SK-N-SH treated with all-trans-retinoic acid at 6 μM for 48 hours (cell line): ENCODE data around the gene ZFAND3.

ENCODE experiments used
- ATAC-seq: fragments of 200-7000 bp; cut with Tn5 transposase; 3 replicates; pipeline ENCODE4 v1.9.1; 2020; ENCODE audit warnings: mild to moderate bottlenecking, moderate library complexity
- ARNTL ChIP-seq: fragments of 450-650 bp; formaldehyde crosslinking; IDR thresholded peaks from 2 replicates; pipeline ENCODE4 v1.5.0; 2020; ENCODE audit warnings: low read depth, mild to moderate bottlenecking, moderate library complexity, borderline replicate concordance
- BACH2 ChIP-seq: fragments of 250-450 bp; sonication (Bioruptor Pico); IDR thresholded peaks from 2 replicates; pipeline ENCODE4 v1.9.0; 2021; ENCODE audit warnings: mild to moderate bottlenecking, borderline replicate concordance
- CREB5 ChIP-seq: fragments of 250-450 bp; sonication (Bioruptor Pico); IDR thresholded peaks from 2 replicates; pipeline ENCODE4 v1.5.1; 2020; ENCODE audit warnings: low read depth, mild to moderate bottlenecking, moderate library complexity
- CSDC2 ChIP-seq: fragments of 250-450 bp; sonication (Bioruptor Pico); IDR thresholded peaks from 2 replicates; pipeline ENCODE4 v1.5.0; 2020; ENCODE audit warnings: mild to moderate bottlenecking, moderate library complexity
- ESRRG ChIP-seq: fragments of 250-450 bp; sonication (Bioruptor Pico); IDR thresholded peaks from 2 replicates; pipeline ENCODE4 v1.6.1; 2021; ENCODE audit warnings: mild to moderate bottlenecking
- GLIS3 ChIP-seq: fragments of 250-450 bp; sonication (Bioruptor Pico); IDR thresholded peaks from 2 replicates; pipeline ENCODE4 v1.5.0; 2020; ENCODE audit warnings: mild to moderate bottlenecking, moderate library complexity
- ISL1 ChIP-seq: fragments of 250-450 bp; sonication (Bioruptor Pico); IDR thresholded peaks from 2 replicates; pipeline ENCODE4 v2.1.2; 2022; ENCODE audit warnings: mild to moderate bottlenecking, moderate library complexity
- OSR1 ChIP-seq: fragments of 250-450 bp; sonication (Bioruptor Pico); IDR thresholded peaks from 2 replicates; pipeline ENCODE4 v1.8.0; 2022; ENCODE audit warnings: moderate library complexity, mild to moderate bottlenecking, inconsistent platforms
- POU6F1 ChIP-seq: fragments of 250-450 bp; sonication (Bioruptor Pico); IDR thresholded peaks from 2 replicates; pipeline ENCODE4 v1.8.0; 2021; ENCODE audit warnings: low read depth, mild to moderate bottlenecking, moderate library complexity, borderline replicate concordance
- RARB ChIP-seq: fragments of 250-450 bp; sonication (Bioruptor Pico); IDR thresholded peaks from 2 replicates; pipeline ENCODE4 v1.8.0; 2021; ENCODE audit warnings: mild to moderate bottlenecking, moderate library complexity
- SNAI2 ChIP-seq: fragments of 250-450 bp; sonication (Bioruptor Pico); IDR thresholded peaks from 2 replicates; pipeline ENCODE4 v1.5.0; 2020; ENCODE audit warnings: mild to moderate bottlenecking, moderate library complexity
- TCF4 ChIP-seq: fragments of 250-450 bp; sonication (Bioruptor Pico); IDR thresholded peaks from 2 replicates; pipeline ENCODE4 v1.8.0; 2021; ENCODE audit warnings: mild to moderate bottlenecking, moderate library complexity, borderline replicate concordance
- TOX ChIP-seq: fragments of 250-450 bp; sonication (Bioruptor Pico); IDR thresholded peaks from 2 replicates; pipeline ENCODE4 v1.8.0; 2021; ENCODE audit warnings: mild to moderate bottlenecking, moderate library complexity, borderline replicate concordance
- TSHZ2 ChIP-seq: fragments of 250-450 bp; sonication (Bioruptor Pico); IDR thresholded peaks from 2 replicates; pipeline ENCODE4 v1.5.0; 2020; ENCODE audit warnings: mild to moderate bottlenecking, moderate library complexity
- ZC3H10 ChIP-seq: fragments of 250-450 bp; sonication (Bioruptor Pico); IDR thresholded peaks from 2 replicates; pipeline ENCODE4 v1.5.1; 2021; ENCODE audit warnings: mild to moderate bottlenecking, moderate library complexity
- ZFP30 ChIP-seq: fragments of 450-650 bp; formaldehyde crosslinking; IDR thresholded peaks from 2 replicates; pipeline ENCODE4 v1.5.0; 2022; ENCODE audit warnings: mild to moderate bottlenecking, moderate library complexity
- ZNF565 ChIP-seq: fragments of 450-650 bp; formaldehyde crosslinking; conservative IDR thresholded peaks from 2 replicates; pipeline ENCODE4 v1.5.0; 2020; ENCODE audit warnings: low read depth, mild to moderate bottlenecking, moderate library complexity
- ZNF70 ChIP-seq: fragments of 450-650 bp; formaldehyde crosslinking; IDR thresholded peaks from 2 replicates; pipeline ENCODE4 v1.5.0; 2020; ENCODE audit warnings: mild to moderate bottlenecking, moderate library complexity
- TF ChIP-seq, protein P1 (sequence below): fragments of 250-450 bp; sonication (Bioruptor Pico); IDR thresholded peaks from 2 replicates; pipeline ENCODE4 v1.8.0; 2020; ENCODE audit warnings: mild to moderate bottlenecking, moderate library complexity, borderline replicate concordance

Gene ZFAND3

DNA sequence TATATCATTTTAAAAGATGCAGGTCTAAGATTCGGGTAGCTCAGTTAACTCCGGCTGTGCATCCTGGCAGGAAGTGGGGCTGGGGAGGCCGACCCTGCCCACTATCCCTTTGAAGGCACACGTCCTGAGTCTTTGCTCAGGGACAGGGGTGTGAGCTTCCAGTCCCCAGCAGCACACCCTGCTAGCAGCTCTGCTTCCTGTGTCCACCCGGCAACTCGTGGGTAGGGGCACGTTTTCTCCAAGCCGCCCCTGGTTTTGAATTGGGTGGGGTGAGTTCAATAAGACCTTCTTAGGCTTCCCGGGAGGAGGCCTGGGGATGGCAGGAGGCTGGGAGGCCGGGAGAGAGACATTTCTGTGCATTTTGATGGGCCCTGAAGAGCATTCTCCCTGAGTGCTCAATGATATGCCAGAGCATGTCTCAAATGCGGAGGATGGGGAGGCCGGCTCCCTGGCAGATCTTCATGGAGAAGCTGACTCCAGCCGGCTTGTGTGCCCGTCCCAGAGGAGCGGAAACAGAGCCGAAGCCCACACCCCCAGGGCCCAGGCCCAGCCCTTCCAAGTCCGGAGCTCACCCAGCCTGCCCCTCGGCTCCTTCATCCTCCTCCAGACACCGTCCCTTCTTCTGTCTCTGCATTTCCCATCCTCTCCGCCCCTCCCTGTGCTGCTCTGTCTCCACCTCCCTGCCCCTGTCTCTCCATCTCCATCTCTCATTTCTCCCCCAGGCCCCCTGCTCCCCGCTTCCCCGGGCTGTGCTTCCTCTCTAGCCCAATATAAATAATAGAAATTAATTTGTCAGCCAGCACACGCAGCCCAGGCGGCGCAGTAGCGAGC is 36.3 kb upstream of the ZFAND3 start:
- ATAC-seq: no peak
- TF ChIP-seq ZNF565 (no peak), ISL1 (CRISPR knock-in tag) (no peak), ESRRG (CRISPR knock-in tag) (no peak), OSR1 (CRISPR knock-in tag) (no peak), GLIS3 (CRISPR knock-in tag) (no peak), TSHZ2 (no peak), TCF4 (CRISPR knock-in tag) (no peak), ARNTL (CRISPR knock-in tag) (no peak)

DNA sequence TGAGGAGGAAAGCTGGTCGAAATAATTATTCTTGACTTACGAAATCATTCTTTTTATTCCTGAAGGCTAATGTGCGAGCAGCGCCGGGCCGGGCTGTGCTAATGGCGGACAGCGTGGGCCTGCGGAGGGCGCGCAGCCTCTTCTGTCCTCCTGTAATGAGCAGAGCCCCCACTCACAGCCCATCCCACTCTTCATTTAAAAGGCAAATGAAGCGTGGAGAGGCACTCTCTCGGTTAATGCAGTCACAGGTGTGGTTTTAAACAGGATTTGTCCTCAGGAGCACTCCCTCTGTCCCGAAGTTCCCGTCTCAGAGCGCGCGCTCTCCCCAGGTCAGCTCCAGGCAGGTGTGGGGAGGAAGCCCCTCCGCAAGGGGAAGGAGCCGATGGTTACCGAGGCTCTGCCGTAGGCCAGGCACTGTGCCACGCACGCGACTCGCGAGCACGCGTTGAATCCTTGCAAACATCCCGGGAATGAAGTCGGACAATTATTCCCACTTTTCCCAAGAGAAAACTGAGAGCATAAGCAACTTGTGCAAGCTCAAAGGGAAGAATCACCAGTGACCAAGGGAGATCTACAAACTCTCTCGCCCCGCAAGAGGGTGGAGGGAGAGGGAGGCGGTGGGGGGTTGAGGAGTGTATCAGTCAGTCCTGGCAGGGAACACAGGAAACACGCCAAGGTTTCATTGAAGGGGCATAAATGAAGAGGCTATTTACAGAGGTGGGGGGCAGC is 35.5 kb upstream of the ZFAND3 start:
- ATAC-seq: no peak
- no peak for TF ChIP-seq ISL1 (CRISPR knock-in tag)
- no peak for TF ChIP-seq RARB (CRISPR knock-in tag)
- TF ChIP-seq POU6F1 (CRISPR knock-in tag): no peak
- no peak for TF ChIP-seq CSDC2 (CRISPR knock-in tag)
- TF ChIP-seq, all 23 proteins: peak for 0

DNA sequence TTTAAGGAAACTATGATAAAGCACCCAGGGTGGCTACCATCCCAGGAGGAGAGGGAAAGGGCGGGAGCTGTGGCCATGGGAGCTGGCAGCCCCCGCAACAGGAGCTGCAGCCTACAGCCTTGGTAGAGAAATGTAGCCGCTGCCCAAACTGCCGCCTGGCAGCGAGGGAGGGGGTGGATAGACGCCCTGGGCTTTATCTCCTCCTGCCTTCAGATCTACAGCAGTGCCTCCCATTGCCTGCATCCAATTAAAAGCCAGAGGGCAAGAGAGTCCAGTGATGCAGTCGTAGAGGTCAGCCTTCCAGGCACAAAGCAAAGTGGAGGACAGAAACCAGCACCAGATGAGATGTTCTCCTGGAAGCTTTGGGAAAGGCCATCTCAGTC is 35.0 kb upstream of the ZFAND3 start:
- TF ChIP-seq BACH2 (no peak), CSDC2 (CRISPR knock-in tag) (no peak), ZC3H10 (CRISPR knock-in tag) (no peak), CREB5 (CRISPR knock-in tag) (no peak), TOX (CRISPR knock-in tag) (no peak), ZFP30 (CRISPR knock-in tag) (no peak), OSR1 (CRISPR knock-in tag) (no peak), RARB (CRISPR knock-in tag) (no peak), SNAI2 (no peak), ESRRG (CRISPR knock-in tag) (no peak), ARNTL (CRISPR knock-in tag) (no peak), ZNF565 (no peak), TSHZ2 (no peak), ISL1 (CRISPR knock-in tag) (no peak), TCF4 (CRISPR knock-in tag) (no peak), ZNF70 (CRISPR knock-in tag) (no peak)
- TF ChIP-seq, protein P1, sequence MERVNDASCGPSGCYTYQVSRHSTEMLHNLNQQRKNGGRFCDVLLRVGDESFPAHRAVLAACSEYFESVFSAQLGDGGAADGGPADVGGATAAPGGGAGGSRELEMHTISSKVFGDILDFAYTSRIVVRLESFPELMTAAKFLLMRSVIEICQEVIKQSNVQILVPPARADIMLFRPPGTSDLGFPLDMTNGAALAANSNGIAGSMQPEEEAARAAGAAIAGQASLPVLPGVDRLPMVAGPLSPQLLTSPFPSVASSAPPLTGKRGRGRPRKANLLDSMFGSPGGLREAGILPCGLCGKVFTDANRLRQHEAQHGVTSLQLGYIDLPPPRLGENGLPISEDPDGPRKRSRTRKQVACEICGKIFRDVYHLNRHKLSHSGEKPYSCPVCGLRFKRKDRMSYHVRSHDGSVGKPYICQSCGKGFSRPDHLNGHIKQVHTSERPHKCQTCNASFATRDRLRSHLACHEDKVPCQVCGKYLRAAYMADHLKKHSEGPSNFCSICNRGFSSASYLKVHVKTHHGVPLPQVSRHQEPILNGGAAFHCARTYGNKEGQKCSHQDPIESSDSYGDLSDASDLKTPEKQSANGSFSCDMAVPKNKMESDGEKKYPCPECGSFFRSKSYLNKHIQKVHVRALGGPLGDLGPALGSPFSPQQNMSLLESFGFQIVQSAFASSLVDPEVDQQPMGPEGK: no peak
- ATAC-seq: peak; percentile 54
